ENCODE data around the gene KHK.

The KHK gene

DNA sequence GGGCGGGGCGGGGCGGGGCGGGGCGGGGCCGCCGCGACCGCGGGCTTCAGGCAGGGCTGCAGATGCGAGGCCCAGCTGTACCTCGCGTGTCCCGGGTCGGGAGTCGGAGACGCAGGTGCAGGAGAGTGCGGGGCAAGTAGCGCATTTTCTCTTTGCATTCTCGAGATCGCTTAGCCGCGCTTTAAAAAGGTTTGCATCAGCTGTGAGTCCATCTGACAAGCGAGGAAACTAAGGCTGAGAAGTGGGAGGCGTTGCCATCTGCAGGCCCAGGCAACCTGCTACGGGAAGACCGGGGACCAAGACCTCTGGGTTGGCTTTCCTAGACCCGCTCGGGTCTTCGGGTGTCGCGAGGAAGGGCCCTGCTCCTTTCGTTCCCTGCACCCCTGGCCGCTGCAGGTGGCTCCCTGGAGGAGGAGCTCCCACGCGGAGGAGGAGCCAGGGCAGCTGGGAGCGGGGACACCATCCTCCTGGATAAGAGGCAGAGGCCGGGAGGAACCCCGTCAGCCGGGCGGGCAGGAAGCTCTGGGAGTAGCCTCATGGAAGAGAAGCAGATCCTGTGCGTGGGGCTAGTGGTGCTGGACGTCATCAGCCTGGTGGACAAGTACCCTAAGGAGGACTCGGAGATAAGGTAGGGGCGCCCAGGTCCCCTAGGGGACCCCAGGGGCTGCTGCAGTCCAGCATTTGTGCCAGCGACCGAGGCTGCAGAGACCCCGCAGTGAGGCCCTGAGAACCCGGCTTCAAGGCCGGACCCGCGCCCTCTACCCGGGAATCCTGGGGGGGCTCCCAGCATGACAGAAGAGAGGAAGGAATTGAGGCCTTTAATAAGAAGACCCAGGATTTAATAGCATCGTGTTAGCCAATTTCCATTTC, at the start of gene KHK:
Gene KHK, plus strand, starts transcription at position 49 of the 870 bp plus-strand sequence. Its CDS starts 488 bp downstream, at position 537.
- no peak for DNase-seq

GRCh38 chr2:27038012-27038411, 48.6 kb upstream of the KHK start:
- DNase-seq: no peak

DNA sequence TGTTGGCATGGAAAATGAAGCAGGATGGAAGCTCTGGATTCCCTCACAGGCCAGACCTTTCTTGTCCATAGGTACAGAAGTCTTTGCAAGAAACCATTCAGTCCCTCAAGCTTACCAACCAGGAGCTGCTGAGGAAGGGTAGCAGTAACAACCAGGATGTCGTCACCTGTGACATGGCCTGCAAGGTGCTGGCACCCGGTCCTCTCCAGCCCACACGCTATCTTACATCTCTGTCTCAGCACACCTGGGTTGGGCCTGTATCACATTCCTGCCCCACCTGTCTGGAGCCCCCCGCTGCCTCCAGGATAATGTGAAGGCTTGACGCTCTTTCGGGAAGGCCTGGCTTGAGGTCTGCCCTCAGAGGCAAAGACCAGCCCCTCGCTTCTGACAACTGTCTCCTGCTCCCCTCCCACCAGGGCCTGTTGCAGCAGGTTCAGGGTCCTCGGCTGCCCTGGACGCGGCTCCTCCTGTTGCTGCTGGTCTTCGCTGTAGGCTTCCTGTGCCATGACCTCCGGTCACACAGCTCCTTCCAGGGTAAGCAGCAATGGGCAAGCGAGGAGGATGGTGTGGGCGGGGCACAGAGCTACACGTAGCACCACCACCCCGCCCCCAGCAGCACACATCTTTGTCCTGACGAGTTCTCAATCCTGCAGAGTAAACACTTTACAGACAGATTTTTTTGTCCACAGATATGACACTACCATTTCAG, 47.8 kb upstream of the KHK start:
- DNase-seq: no peak

DNA sequence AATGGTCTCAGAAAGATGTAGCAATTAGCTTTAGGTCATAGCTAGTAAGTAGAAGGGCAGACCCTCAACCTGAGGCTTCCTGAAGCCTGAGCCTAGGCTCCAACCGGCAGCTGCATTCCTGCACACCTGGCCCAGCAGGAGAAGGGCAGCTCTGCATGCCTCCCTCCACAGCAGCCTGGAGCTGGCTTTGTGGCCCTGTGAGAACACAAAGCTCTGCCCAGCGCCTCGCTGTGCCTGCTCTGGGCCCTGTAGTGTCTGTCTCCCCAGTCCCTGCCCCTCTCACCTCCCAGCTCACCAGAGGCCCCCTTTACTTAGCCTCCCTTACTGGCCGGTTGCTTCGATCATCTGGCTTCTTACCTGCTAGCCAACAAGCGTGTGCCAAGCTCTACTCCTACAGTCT, 47.1 kb upstream of the KHK start:
- DNase-seq: no peak

- DNase-seq: no peak
These were observed 46.7 kb upstream of the KHK start for GRCh38 chr2:27039871-27040270.

GRCh38 chr2:27040282-27040681, 46.3 kb upstream of the KHK start:
- no peak for DNase-seq

GRCh38 chr2:27041752-27042151, 44.8 kb upstream of the KHK start:
- no peak for DNase-seq

DNA sequence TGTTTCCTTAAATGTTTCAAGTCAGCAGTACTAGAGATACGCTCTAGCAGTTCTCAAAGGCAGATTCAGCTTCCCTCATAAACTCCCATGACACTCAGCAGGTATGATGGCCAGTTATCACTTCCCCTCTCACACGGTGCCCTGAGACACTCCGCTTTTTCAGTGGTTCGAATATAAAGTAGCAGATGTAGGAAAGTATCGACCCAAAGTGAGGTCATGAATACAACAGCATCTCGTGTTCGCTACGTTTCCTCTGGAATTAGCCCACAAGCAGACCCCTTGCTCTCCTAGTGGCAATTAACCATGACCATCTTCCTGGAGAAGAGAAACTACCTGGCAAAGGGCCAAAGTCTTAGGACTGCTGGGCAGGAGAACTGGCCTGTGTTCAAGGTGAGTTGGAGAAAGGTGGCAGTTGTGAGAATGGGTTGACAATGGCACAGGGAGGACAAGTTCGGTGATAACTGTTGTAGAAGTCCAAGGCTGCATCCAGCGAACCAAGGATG, 44.4 kb upstream of the KHK start:
- DNase-seq: no peak

- no peak for DNase-seq
These were observed 43.5 kb upstream of the KHK start for GRCh38 chr2:27042985-27043634.

GRCh38 chr2:27049422-27050280, 36.9 kb upstream of the KHK start:
- DNase-seq: peak in 1 of 2 experiments; percentile 38

- DNase-seq: peak; percentile 88 to 92
These were observed 36.1 kb upstream of the KHK start for GRCh38 chr2:27050281-27050995.

DNA sequence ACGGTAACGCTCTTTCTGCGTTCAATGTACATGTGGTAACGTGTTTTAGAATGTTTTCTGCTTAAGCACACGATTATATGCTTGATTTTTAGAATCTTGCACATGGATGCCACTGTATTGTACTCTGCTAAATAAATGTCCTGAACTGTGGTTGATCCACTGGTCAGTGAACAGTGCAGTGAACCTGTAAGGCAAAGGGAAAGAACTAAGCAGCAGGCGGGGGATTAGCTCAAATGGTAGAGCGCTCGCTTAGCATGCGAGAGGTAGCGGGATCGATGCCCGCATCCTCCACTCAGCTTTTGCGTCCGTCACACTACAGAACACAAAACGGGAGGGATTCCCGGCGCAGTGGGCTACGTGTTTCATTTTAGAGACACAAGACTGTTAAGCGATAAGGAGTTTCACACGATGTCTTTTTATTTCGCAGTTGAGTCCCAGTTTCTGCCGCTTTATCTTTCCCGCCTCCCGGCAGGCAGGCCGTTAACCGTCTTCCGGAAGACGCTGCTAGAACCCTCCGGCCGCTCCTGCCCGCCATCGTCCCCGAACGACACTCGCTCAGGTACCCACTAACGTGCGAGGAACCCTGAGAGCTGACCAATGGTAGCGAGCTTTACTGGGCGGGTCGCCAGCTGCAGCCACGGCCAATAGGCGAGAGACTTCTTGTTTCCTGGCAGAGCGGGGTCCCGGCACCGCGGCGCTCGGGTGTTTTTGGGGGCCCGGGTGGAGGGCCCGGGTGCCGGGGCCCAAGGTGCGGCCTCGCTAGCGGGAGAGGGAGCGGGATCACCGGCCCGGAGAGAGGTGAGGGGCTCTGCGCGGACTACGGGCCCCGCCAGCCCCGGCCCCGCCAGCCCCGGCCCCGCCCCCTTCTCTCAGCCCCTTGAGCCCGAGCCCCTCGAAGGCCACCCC, 35.3 kb upstream of the KHK start, which contains the start of gene AGBL5:
Gene AGBL5, plus strand, starts transcription at position 673 of the 906 bp plus-strand sequence. CDS start 1,291 bp downstream, outside the sequence.
- DNase-seq: peak; percentile 89 to 93

DNA sequence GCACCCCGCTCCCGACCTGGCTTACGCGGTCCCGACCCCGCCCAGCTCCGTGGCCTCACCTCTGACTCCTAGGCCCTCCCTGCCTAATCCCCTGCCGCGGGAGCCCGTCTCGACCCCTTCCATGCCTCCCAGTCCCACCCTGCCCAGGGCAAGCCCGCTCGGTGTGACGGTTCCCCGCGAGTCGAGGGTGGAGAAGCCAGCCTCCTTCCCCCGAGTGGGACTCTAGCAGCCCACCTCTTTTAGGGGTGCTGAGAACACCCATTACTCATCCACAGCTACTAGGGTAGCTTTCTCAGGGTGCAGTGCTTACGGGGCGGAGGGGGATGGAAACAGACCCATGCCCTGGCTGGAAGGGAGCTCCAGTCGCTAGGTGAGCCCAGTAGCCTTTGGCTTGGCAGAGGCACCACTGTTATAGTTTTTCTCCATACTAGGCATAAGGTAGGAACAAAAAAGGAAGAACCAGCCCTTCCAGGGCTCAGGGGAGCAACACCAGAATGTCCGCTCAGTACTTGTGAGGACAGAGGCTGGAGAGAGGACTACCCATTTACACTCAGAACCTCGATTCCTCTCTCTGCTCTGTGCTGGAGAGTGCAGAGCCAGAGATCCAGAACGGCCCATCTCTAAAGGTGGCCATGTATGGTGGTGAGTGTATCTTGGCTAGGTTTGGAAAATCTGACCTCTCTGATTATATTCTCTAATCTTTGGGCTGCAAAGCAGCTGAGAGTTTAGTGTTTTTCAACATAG, 34.5 kb upstream of the KHK start:
- no peak for DNase-seq

DNA sequence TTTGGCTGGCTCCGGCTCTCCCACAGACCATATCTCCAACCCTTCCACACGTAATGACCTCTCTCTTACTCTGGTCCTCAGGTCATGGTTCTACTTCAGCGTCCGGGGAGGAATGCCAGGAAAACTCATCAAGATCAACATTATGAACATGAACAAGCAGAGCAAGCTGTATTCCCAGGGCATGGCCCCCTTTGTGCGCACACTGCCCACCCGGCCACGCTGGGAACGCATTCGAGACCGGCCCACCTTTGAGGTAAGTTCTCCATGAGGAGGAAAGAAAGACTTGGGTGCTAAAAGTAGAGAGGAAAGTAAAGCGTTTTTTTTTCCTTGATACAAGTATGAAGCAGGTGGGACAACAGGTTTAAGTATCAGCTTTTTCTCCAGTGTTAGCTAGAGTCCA, 33.3 kb upstream of the KHK start:
- DNase-seq: no peak

GRCh38 chr2:27053776-27054175, 32.8 kb upstream of the KHK start:
- DNase-seq: no peak

DNA sequence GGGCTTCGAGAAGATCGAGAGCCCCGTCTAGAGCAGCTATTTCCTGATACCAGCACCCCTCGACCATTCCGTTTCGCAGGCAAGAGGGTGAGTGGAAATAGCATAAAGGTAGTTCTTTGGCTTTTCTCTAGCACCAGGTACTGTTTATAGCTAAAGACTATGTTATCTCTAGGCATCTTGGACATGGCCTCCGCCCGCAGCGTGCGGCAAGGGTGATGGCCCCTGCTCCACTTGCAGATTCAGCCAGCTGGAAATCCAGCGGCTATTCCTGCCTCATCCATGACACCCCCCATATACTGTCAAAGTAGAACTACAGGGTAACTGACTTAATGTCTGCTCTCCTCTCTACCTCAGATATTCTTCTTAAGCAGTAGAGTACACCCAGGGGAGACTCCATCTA, 31.9 kb upstream of the KHK start:
- no peak for DNase-seq

DNA sequence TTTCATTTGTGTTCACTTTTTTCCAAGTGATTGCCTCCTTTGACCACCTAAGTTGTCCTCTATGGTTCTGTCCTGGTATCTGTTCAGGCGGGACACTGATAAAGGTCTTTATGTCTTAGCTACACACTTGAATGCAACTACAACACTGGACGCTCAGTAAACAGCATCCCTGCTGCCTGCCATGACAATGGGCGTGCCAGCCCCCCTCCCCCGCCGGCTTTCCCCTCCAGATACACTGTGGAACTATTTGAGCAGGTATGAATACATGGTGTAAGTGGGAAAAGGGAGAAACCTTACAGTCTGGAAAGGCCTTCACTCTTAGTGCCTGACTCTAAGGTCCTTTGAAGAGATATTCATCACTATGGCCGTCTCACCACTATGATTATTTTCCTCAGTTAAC, 29.4 kb upstream of the KHK start:
- no peak for DNase-seq

DNA sequence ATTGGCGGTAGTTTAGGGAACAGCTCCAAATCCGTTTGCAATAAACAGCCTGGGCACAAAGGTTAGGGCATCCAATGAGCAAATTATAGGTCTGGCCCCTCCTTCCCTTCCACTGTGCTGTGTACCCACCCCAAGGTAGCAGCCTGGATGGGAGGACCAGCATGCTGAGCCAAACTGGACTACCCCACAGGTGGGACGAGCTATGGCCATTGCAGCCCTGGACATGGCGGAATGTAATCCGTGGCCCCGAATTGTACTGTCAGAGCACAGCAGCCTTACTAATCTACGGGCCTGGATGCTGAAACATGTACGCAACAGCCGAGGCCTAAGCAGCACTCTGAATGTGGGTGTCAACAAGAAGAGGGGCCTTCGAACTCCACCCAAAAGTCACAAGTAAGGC, 28.4 kb upstream of the KHK start:
- no peak for DNase-seq

DNA sequence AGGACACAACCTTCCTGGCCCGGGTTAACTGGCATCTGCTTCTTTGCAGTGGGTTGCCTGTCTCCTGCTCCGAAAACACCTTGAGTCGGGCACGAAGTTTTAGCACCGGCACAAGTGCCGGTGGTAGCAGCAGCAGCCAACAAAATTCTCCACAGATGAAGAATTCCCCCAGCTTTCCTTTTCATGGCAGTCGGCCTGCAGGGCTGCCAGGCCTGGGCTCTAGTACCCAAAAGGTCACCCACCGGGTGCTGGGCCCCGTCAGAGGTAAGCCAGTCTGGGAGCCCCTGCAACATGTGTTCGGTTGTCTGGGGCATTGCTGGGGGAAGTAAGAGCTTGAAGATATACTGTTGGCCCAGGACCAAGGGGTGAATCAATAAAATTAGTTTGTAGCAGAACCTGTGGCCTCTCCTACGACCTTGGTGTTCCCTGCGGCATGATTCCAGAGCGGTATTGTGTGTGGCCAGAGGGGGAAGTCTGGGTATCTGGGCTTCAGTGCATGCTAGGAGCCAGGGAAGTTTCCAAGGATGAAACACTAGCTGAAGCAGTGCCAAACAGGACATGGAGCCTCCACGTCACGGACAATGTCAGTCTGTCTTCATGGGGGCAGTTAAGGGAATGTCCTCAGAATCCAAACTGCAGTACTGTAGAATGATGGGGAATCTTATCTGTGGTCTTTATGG, 27.3 kb upstream of the KHK start:
- DNase-seq: no peak
